DND-41 (cell line): ENCODE data around the gene BRIP1.
"Not testable (repeated sequence)": the region's sequence is repeated elsewhere in the genome, so short reads cannot be mapped to it uniquely, and the experiment has no call there.

Source experiments
- ATAC-seq: fragments of 200-7000 bp; cut with Tn5 transposase; 3 replicates; pipeline ENCODE4 v1.9.1; 2021; ENCODE audit warnings: low read depth; ENCODE audit not compliant: insufficient read depth
- DNase-seq: peaks from one replicate; pipeline ENCODE4 v3.0.0-alpha.2; 2020
- H2AFZ ChIP-seq: 2 replicates; pipeline ENCODE4 v1.6.0; 2012; ENCODE audit warnings: low read depth, low read length
- H3K27ac ChIP-seq: 2 replicates; pipeline ENCODE4 v1.5.1; 2012; ENCODE audit warnings: low read length, inconsistent platforms
- H3K27me3 ChIP-seq: fragments of 200-600 bp; sonication (generic); 2 replicates; pipeline ENCODE4 v1.6.0; 2012; ENCODE audit warnings: low read length, mild to moderate bottlenecking, inconsistent platforms; ENCODE audit not compliant: insufficient read depth, poor library complexity
- H3K36me3 ChIP-seq: 2 replicates; pipeline ENCODE4 v1.5.1; 2012; ENCODE audit warnings: low read length, inconsistent platforms; ENCODE audit not compliant: insufficient read depth
- H3K4me1 ChIP-seq: 2 replicates; pipeline ENCODE4 v1.5.1; 2012; ENCODE audit warnings: mild to moderate bottlenecking, low read length; ENCODE audit not compliant: insufficient read depth
- H3K4me2 ChIP-seq: 2 replicates; pipeline ENCODE4 v1.6.0; 2012; ENCODE audit warnings: mild to moderate bottlenecking, moderate library complexity, low read length, inconsistent platforms; ENCODE audit not compliant: insufficient read depth
- H3K4me3 ChIP-seq, 2 experiments: fragments of 200-600 bp in 1 of 2; shearing (Covaris generic) in 1 of 2; 2 replicates each; pipeline ENCODE4 v1.5.1; 2012 to 2016; ENCODE audit warnings: inconsistent platforms in 2 of 2, low read length in 2 of 2, mild to moderate bottlenecking in 2 of 2, low read depth in 1 of 2, moderate library complexity in 1 of 2
- H3K79me2 ChIP-seq: 2 replicates; pipeline ENCODE4 v1.6.0; 2012; ENCODE audit warnings: low read length, inconsistent platforms; ENCODE audit not compliant: insufficient read depth
- H3K9ac ChIP-seq: 2 replicates; pipeline ENCODE4 v1.6.0; 2012; ENCODE audit warnings: low read depth, mild to moderate bottlenecking, inconsistent platforms, low read length, moderate library complexity
- H3K9me3 ChIP-seq: 2 replicates; pipeline ENCODE4 v1.5.1; 2012; ENCODE audit warnings: low read length, moderate library complexity, mild to moderate bottlenecking, inconsistent platforms; ENCODE audit not compliant: insufficient read depth, severe bottlenecking
- H4K20me1 ChIP-seq: 2 replicates; pipeline ENCODE4 v1.6.0; 2012; ENCODE audit warnings: low read length; ENCODE audit not compliant: insufficient read depth
- CTCF ChIP-seq: IDR thresholded peaks from 2 replicates; pipeline ENCODE4 v1.5.1; 2012; ENCODE audit warnings: borderline replicate concordance, low read length, moderate library complexity, mild to moderate bottlenecking; ENCODE audit not compliant: poor library complexity, severe bottlenecking; ENCODE audit errors: extremely low read depth
- EZH2 ChIP-seq: IDR thresholded peaks from 3 replicates; pipeline ENCODE4 v1.6.1; 2012; ENCODE audit warnings: borderline replicate concordance, low read depth, mild to moderate bottlenecking, moderate library complexity, low read length, inconsistent platforms; ENCODE audit not compliant: severe bottlenecking

Gene BRIP1

GRCh38 chr17:61774724-61775123, 88.6 kb downstream of the BRIP1 start:
- H3K4me1 ChIP-seq, result no peaks in the 10 kb centered on the region
- H3K36me3 ChIP-seq, result peaks cover 75% of the 10 kb centered on the region
- no peaks in the 10 kb centered on the region for H3K79me2 ChIP-seq
- H3K4me3 ChIP-seq, result no peak overlapping the region
- no peak for DNase-seq
- no peak for ATAC-seq
- H3K9me3 ChIP-seq, result peaks cover 17% of the 10 kb centered on the region
- no peak overlapping the region for H3K9ac ChIP-seq
- H4K20me1 ChIP-seq, result no peaks in the 10 kb centered on the region
- H3K27ac ChIP-seq, result no peak overlapping the region
- TF ChIP-seq EZH2 (no peak), CTCF (no peak)
- no peak overlapping the region for H2AFZ ChIP-seq
- H3K27me3 ChIP-seq, result no peaks in the 10 kb centered on the region
- H3K4me2 ChIP-seq, result no peak overlapping the region

- not testable (repeated sequence) for H3K4me2 ChIP-seq, DNase-seq, H2AFZ ChIP-seq, H3K79me2 ChIP-seq, H4K20me1 ChIP-seq, H3K4me1 ChIP-seq, H3K9ac ChIP-seq, H3K27me3 ChIP-seq, H3K4me3 ChIP-seq, H3K27ac ChIP-seq, ATAC-seq
- Histone ChIP-seq H3K36me3 (peaks cover 79% of the 10 kb centered on the region), H3K9me3 (peaks cover 17% of the 10 kb centered on the region)
Measured at GRCh38 chr17:61774087-61774486, 89.2 kb downstream of the BRIP1 start.

GRCh38 chr17:61770752-61771533, 92.4 kb downstream of the BRIP1 start:
- no peak for TF ChIP-seq EZH2
- no peak for TF ChIP-seq CTCF
- H3K4me3 ChIP-seq, result no peak overlapping the region
- no peaks in the 10 kb centered on the region for H3K27me3 ChIP-seq
- H3K36me3 ChIP-seq, result peaks cover 76% of the 10 kb centered on the region
- no peak overlapping the region for H2AFZ ChIP-seq
- no peak overlapping the region for H3K9ac ChIP-seq
- no peak for DNase-seq
- H3K4me2 ChIP-seq, result no peak overlapping the region
- H3K9me3 ChIP-seq, result peaks cover 17% of the 10 kb centered on the region
- H3K4me1 ChIP-seq, result no peaks in the 10 kb centered on the region
- H3K79me2 ChIP-seq, result no peaks in the 10 kb centered on the region
- no peaks in the 10 kb centered on the region for H4K20me1 ChIP-seq
- no peak for ATAC-seq
- no peak overlapping the region for H3K27ac ChIP-seq

GRCh38 chr17:61770043-61770442, 93.3 kb downstream of the BRIP1 start:
- Histone ChIP-seq H2AFZ (no peak overlapping the region), H3K4me3 (no peak overlapping the region), H3K36me3 (peaks cover 67% of the 10 kb centered on the region), H3K4me1 (no peaks in the 10 kb centered on the region), H3K4me2 (no peak overlapping the region), H3K27ac (no peak overlapping the region), H3K79me2 (no peaks in the 10 kb centered on the region), H3K9ac (no peak overlapping the region), H3K9me3 (peaks cover 17% of the 10 kb centered on the region), H3K27me3 (no peaks in the 10 kb centered on the region), H4K20me1 (no peaks in the 10 kb centered on the region)
- ATAC-seq, result no peak
- no peak for TF ChIP-seq EZH2
- TF ChIP-seq CTCF, result no peak
- DNase-seq, result no peak
